Measurements from ENCODE around the gene TJP3. TPM values are rescaled to one million over a fixed set of nuclear protein-coding genes. Genes with fewer than 3 reads are reported as not detected.

TJP3 gene
- total and polyA plus RNA-seq, 4 donors: 18.4 to 57.8 (median 49.6) TPM

- H3K4me1 ChIP-seq (ENCODE audit: control insufficient read depth in 5 of 5, insufficient read depth in 5 of 5, low read length in 5 of 5): peaks cover 0 to 16% (median 0%) of the 10 kb centered on the region in 5 donors
- H3K27me3 ChIP-seq (ENCODE audit: control insufficient read depth in 3 of 3, insufficient read depth in 3 of 3, low read length in 2 of 3): no peaks in the 10 kb centered on the region
- no peak overlapping the region for H3K4me3 ChIP-seq
- peaks cover 0 to 7% (median 3%) of the 10 kb centered on the region in 4 donors for H3K36me3 ChIP-seq (ENCODE audit: control insufficient read depth in 4 of 4, insufficient read depth in 4 of 4, low read length in 4 of 4)
- ATAC-seq (ENCODE audit: insufficient read depth, low FRiP score): no peak
- H3K9me3 ChIP-seq (ENCODE audit: control insufficient read depth in 4 of 4, insufficient read depth in 3 of 4, low read length in 3 of 4): peaks cover 0 to 3% (median 0%) of the 10 kb centered on the region in 4 donors
- WGBS, 2 donors: 83 to 90% methylated on average over 31 of the region's 31 CpGs
- no peak overlapping the region for H3K27ac ChIP-seq (ENCODE audit: low read depth in 1 of 2, low read length in 1 of 2)
- H3K9ac ChIP-seq (ENCODE audit: insufficient read depth in 1 of 2, low read length in 2 of 2): no peak overlapping the region
- no peak for DNase-seq
- TF ChIP-seq CTCF (IDR thresholded peaks at IDR 0.05; ENCODE audit: control extremely low read depth, extremely low read depth): no peak
Measured at GRCh38 chr19:3690551-3691371, 17.4 kb upstream of the TJP3 start.

- no peak overlapping the region for H3K4me3 ChIP-seq
- peaks cover 0 to 10% (median 3%) of the 10 kb centered on the region in 4 donors for H3K36me3 ChIP-seq (ENCODE audit: control insufficient read depth in 4 of 4, insufficient read depth in 4 of 4, low read length in 4 of 4)
- no peaks in the 10 kb centered on the region for H3K27me3 ChIP-seq (ENCODE audit: control insufficient read depth in 3 of 3, insufficient read depth in 3 of 3, low read length in 2 of 3)
- no peak overlapping the region for H3K9ac ChIP-seq (ENCODE audit: insufficient read depth in 1 of 2, low read length in 2 of 2)
- WGBS, 2 donors: 91 to 96% methylated on average over 16 of the region's 16 CpGs
- peaks cover 0 to 3% (median 0%) of the 10 kb centered on the region in 4 donors for H3K9me3 ChIP-seq (ENCODE audit: control insufficient read depth in 4 of 4, insufficient read depth in 3 of 4, low read length in 3 of 4)
- H3K4me1 ChIP-seq (ENCODE audit: control insufficient read depth in 5 of 5, insufficient read depth in 5 of 5, low read length in 5 of 5): peaks cover 0 to 16% (median 0%) of the 10 kb centered on the region in 5 donors
- DNase-seq: no peak
- TF ChIP-seq CTCF (IDR thresholded peaks at IDR 0.05; ENCODE audit: control extremely low read depth, extremely low read depth): no peak
- no peak for ATAC-seq (ENCODE audit: insufficient read depth, low FRiP score)
- H3K27ac ChIP-seq (ENCODE audit: low read depth in 1 of 2, low read length in 1 of 2): no peak overlapping the region
Measured at GRCh38 chr19:3691372-3691716, 16.8 kb upstream of the TJP3 start.

GRCh38 chr19:3691726-3692125 lies 16.5 kb upstream of the TJP3 start:
- H3K4me1 ChIP-seq (ENCODE audit: control insufficient read depth in 5 of 5, insufficient read depth in 5 of 5, low read length in 5 of 5): peaks cover 0 to 16% (median 0%) of the 10 kb centered on the region in 5 donors
- no peak overlapping the region for H3K4me3 ChIP-seq
- ATAC-seq (ENCODE audit: insufficient read depth, low FRiP score) (no peak), DNase-seq (no peak)
- H3K36me3 ChIP-seq (ENCODE audit: control insufficient read depth in 4 of 4, insufficient read depth in 4 of 4, low read length in 4 of 4): peaks cover 0 to 10% (median 3%) of the 10 kb centered on the region in 4 donors
- H3K27me3 ChIP-seq (ENCODE audit: control insufficient read depth in 3 of 3, insufficient read depth in 3 of 3, low read length in 2 of 3): no peaks in the 10 kb centered on the region
- H3K9me3 ChIP-seq (ENCODE audit: control insufficient read depth in 4 of 4, insufficient read depth in 3 of 4, low read length in 3 of 4): peaks cover 0 to 3% (median 0%) of the 10 kb centered on the region in 4 donors
- no peak for TF ChIP-seq CTCF (IDR thresholded peaks at IDR 0.05; ENCODE audit: control extremely low read depth, extremely low read depth)
- H3K9ac ChIP-seq (ENCODE audit: insufficient read depth in 1 of 2, low read length in 2 of 2): no peak overlapping the region
- WGBS, 2 donors: 95 to 97% methylated on average over 18 of the region's 18 CpGs
- no peak overlapping the region for H3K27ac ChIP-seq (ENCODE audit: low read depth in 1 of 2, low read length in 1 of 2)

Data from lung (tissue), 12 donors.